ENCODE data around the gene RNF19B.

DNA sequence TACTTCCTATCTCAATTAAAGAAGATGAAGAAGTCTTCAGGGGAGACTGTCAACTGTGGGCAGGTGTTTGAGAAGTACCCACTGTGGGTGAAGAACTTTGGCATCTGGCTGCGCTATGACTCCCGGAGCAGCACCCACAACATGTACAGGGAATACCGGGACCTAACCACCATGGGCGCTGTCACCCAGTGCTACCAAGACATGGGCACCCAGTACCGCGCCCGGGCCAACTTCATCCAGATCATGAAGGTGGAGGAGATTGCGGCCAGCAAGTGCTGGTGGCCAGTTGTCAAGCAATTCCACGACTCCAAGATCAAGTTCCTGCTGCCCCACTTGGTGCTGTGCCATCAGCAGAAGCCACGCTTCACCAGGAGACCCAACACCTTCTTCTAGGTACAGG, 15.5 kb upstream of the RNF19B start:
- TF ChIP-seq, protein P1, sequence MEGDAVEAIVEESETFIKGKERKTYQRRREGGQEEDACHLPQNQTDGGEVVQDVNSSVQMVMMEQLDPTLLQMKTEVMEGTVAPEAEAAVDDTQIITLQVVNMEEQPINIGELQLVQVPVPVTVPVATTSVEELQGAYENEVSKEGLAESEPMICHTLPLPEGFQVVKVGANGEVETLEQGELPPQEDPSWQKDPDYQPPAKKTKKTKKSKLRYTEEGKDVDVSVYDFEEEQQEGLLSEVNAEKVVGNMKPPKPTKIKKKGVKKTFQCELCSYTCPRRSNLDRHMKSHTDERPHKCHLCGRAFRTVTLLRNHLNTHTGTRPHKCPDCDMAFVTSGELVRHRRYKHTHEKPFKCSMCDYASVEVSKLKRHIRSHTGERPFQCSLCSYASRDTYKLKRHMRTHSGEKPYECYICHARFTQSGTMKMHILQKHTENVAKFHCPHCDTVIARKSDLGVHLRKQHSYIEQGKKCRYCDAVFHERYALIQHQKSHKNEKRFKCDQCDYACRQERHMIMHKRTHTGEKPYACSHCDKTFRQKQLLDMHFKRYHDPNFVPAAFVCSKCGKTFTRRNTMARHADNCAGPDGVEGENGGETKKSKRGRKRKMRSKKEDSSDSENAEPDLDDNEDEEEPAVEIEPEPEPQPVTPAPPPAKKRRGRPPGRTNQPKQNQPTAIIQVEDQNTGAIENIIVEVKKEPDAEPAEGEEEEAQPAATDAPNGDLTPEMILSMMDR (IDR thresholded peaks at IDR 0.05): no peak
- TF ChIP-seq POLR2A (IDR thresholded peaks at IDR 0.05; ENCODE audit: low read length): no peak
- TF ChIP-seq, protein P2, sequence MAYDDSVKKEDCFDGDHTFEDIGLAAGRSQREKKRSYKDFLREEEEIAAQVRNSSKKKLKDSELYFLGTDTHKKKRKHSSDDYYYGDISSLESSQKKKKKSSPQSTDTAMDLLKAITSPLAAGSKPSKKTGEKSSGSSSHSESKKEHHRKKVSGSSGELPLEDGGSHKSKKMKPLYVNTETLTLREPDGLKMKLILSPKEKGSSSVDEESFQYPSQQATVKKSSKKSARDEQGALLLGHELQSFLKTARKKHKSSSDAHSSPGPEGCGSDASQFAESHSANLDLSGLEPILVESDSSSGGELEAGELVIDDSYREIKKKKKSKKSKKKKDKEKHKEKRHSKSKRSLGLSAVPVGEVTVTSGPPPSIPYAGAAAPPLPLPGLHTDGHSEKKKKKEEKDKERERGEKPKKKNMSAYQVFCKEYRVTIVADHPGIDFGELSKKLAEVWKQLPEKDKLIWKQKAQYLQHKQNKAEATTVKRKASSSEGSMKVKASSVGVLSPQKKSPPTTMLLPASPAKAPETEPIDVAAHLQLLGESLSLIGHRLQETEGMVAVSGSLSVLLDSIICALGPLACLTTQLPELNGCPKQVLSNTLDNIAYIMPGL (CRISPR knock-in tag; IDR thresholded peaks at IDR 0.05; ENCODE audit: borderline replicate concordance): no peak
- TF ChIP-seq RNF2 (IDR thresholded peaks at IDR 0.05; ENCODE audit: borderline replicate concordance, low read depth): no peak
- TF ChIP-seq, protein P3, sequence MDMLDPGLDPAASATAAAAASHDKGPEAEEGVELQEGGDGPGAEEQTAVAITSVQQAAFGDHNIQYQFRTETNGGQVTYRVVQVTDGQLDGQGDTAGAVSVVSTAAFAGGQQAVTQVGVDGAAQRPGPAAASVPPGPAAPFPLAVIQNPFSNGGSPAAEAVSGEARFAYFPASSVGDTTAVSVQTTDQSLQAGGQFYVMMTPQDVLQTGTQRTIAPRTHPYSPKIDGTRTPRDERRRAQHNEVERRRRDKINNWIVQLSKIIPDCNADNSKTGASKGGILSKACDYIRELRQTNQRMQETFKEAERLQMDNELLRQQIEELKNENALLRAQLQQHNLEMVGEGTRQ (IDR thresholded peaks at IDR 0.05): no peak
- TF ChIP-seq, protein P4, sequence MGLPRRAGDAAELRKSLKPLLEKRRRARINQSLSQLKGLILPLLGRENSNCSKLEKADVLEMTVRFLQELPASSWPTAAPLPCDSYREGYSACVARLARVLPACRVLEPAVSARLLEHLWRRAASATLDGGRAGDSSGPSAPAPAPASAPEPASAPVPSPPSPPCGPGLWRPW (IDR thresholded peaks at IDR 0.05): no peak
- TF ChIP-seq, protein P5, sequence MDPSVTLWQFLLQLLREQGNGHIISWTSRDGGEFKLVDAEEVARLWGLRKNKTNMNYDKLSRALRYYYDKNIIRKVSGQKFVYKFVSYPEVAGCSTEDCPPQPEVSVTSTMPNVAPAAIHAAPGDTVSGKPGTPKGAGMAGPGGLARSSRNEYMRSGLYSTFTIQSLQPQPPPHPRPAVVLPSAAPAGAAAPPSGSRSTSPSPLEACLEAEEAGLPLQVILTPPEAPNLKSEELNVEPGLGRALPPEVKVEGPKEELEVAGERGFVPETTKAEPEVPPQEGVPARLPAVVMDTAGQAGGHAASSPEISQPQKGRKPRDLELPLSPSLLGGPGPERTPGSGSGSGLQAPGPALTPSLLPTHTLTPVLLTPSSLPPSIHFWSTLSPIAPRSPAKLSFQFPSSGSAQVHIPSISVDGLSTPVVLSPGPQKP (IDR thresholded peaks at IDR 0.05; ENCODE audit: low read depth, low read length): no peak
- no peak for TF ChIP-seq SREBF2 (IDR thresholded peaks at IDR 0.05)
- TF ChIP-seq MYC (IDR thresholded peaks at IDR 0.05; ENCODE audit: borderline replicate concordance, low read length): no peak
